HepG2 (cell line): ENCODE results near the gene KRT15. TPM values are rescaled to one million over a fixed set of nuclear protein-coding genes. Genes with fewer than 3 reads are reported as not detected.
A peak's percentile ranks its signal among the peaks of the same experiment; 100 is the strongest.

ENCODE experiments used
- ATAC-seq: fragments of 200-7000 bp; cut with Tn5 transposase; 3 replicates; pipeline ENCODE4 v1.9.1; 2020; ENCODE audit warnings: mild to moderate bottlenecking, moderate library complexity
- BruUV-seq: library from RNA; stranded (reverse); fragments of 400-500 nt; replicated peaks from 2 replicates; lab custom pipeline; 2021; lab: Mats Ljungman, UMichigan
- CTCF ChIA-PET: fragments of 300-600 bp; formaldehyde crosslinking; extraction: SDS; loops from one replicate; lab custom pipeline; 2021; ENCODE audit warnings: low total read pairs, inconsistent platforms, low intra/inter-chr PET ratio; lab: Yijun Ruan, JAX
- POLR2A ChIA-PET: fragments of 350-600 bp; sonication (Branson Sonifier 250); formaldehyde crosslinking; loops from one replicate; lab custom pipeline; 2020; ENCODE audit warnings: antibody characterized with exemption, inconsistent platforms; lab: Yijun Ruan, JAX
- DNase-seq: peaks from one replicate; pipeline ENCODE4 v3.0.0-alpha.2; 2015; ENCODE audit warnings: low spot score
- FAIRE-seq: peaks from 3 replicates; lab custom pipeline; 2011; peaks lifted over from hg19 to GRCh38; lab: Jason Lieb, UNC
- H2AFZ ChIP-seq: one replicate; pipeline ENCODE4 v1.6.1; 2011; ENCODE audit warnings: low read length, inconsistent platforms
- H3K27ac ChIP-seq: fragments of 300-600 bp; 3 replicates; pipeline ENCODE4 v1.8.0; 2011; ENCODE audit warnings: mixed run types, mild to moderate bottlenecking, mixed read lengths, low read length, inconsistent platforms; ENCODE audit not compliant: insufficient read depth; ENCODE audit errors: extremely low read length
- H3K27me3 ChIP-seq, 2 experiments: fragments of 200-600 bp in 1 of 2; 2 replicates in 1 of 2; 3 replicates in 1 of 2; pipeline versions ENCODE4 v1.6.0 to v1.8.0; 2011; ENCODE audit warnings: low read length in 2 of 2, mild to moderate bottlenecking in 2 of 2, moderate library complexity in 2 of 2, inconsistent platforms in 1 of 2; ENCODE audit not compliant: insufficient read depth in 2 of 2, control insufficient read depth in 1 of 2
- H3K36me3 ChIP-seq, 2 experiments: fragments of 200-600 bp in 1 of 2; replicated peaks in 1 of 2; 2 replicates in 1 of 2; 3 replicates in 1 of 2; pipeline versions ENCODE4 v1.5.1 to v1.8.0; 2011; ENCODE audit warnings: low read length in 2 of 2, inconsistent platforms in 1 of 2; ENCODE audit not compliant: insufficient read depth in 2 of 2, control insufficient read depth in 1 of 2
- H3K4me1 ChIP-seq: 2 replicates; pipeline ENCODE4 v1.5.1; 2012; ENCODE audit warnings: low read length, inconsistent platforms; ENCODE audit not compliant: insufficient read depth
- H3K4me2 ChIP-seq: 2 replicates; pipeline ENCODE4 v1.6.0; 2011; ENCODE audit warnings: low read depth, low read length, inconsistent platforms
- H3K4me3 ChIP-seq, 3 experiments: fragments of 200-600 bp in 1 of 3; sonication (generic), shearing (Covaris generic) in 1 of 3; replicated peaks in 1 of 3; 2 replicates each; pipeline ENCODE4 v1.5.1; 2011 to 2016; ENCODE audit warnings: low read length in 3 of 3, inconsistent platforms in 2 of 3, low read depth in 2 of 3, mild to moderate bottlenecking in 2 of 3, control low read depth in 1 of 3, mixed read lengths in 1 of 3; ENCODE audit not compliant: insufficient read depth in 1 of 3
- H3K79me2 ChIP-seq: one replicate; pipeline ENCODE4 v1.6.1; 2011; ENCODE audit warnings: low read length, inconsistent platforms; ENCODE audit not compliant: insufficient read depth
- H3K9ac ChIP-seq: 2 replicates; pipeline ENCODE4 v1.6.0; 2011; ENCODE audit warnings: mild to moderate bottlenecking, low read depth, low read length, inconsistent platforms; ENCODE audit not compliant: insufficient read depth
- H3K9me3 ChIP-seq: 2 replicates; pipeline ENCODE4 v1.5.1; 2012; ENCODE audit warnings: mild to moderate bottlenecking, low read length
- H4K20me1 ChIP-seq: 2 replicates; pipeline ENCODE4 v1.6.0; 2011; ENCODE audit warnings: inconsistent platforms, mild to moderate bottlenecking, low read length, moderate library complexity; ENCODE audit not compliant: insufficient read depth
- GATAD1 ChIP-seq: IDR thresholded peaks from 2 replicates; pipeline ENCODE4 v1.6.1; 2016; ENCODE audit warnings: missing genetic modification reagents, missing compliant biosample characterization
- JUN ChIP-seq: sonication (generic); formaldehyde crosslinking; IDR thresholded peaks from 2 replicates; pipeline ENCODE4 v1.4.0; 2020; ENCODE audit warnings: mild to moderate bottlenecking, missing genetic modification reagents
- NFYB ChIP-seq: sonication (generic); formaldehyde crosslinking; IDR thresholded peaks from 2 replicates; pipeline ENCODE4 v1.4.0; 2020; ENCODE audit warnings: missing genetic modification reagents
- NR2F6 ChIP-seq, 2 experiments: IDR thresholded peaks; 2 replicates each; pipeline ENCODE4 v1.6.1; 2016; ENCODE audit warnings: antibody characterized with exemption in 1 of 2, mild to moderate bottlenecking in 1 of 2
- REXO4 ChIP-seq: sonication (generic); formaldehyde crosslinking; IDR thresholded peaks from 2 replicates; pipeline ENCODE4 v1.8.0; 2022; ENCODE audit warnings: missing genetic modification reagents, mild to moderate bottlenecking, borderline replicate concordance
- SNAPC4 ChIP-seq: sonication (generic); formaldehyde crosslinking; IDR thresholded peaks from 2 replicates; pipeline ENCODE4 v1.4.0; 2020; ENCODE audit warnings: mild to moderate bottlenecking, missing genetic modification reagents
- TCF7L2 ChIP-seq: IDR thresholded peaks from 2 replicates; pipeline ENCODE4 v1.6.1; 2011; ENCODE audit warnings: mild to moderate bottlenecking, low read depth, low read length, moderate library complexity
- ZNF24 ChIP-seq: fragments of 450-650 bp; IDR thresholded peaks from 2 replicates; pipeline ENCODE4 v1.6.1; 2017; ENCODE audit warnings: antibody characterized with exemption, mild to moderate bottlenecking
- ZNF30 ChIP-seq: sonication (generic); formaldehyde crosslinking; IDR thresholded peaks from 2 replicates; pipeline ENCODE4 v1.5.0; 2020; ENCODE audit warnings: mild to moderate bottlenecking, missing genetic modification reagents
- ZSCAN21 ChIP-seq: sonication (generic); formaldehyde crosslinking; IDR thresholded peaks from 2 replicates; pipeline ENCODE4 v1.8.0; 2022; ENCODE audit warnings: mild to moderate bottlenecking, missing genetic modification reagents, moderate library complexity, borderline replicate concordance
- WGBS: methylation state at CpG from one replicate; pipeline ENCODE4 v1.1.6; 2017; ENCODE audit warnings: low lambda C conversion rate; 5-methylcytosine and 5-hydroxymethylcytosine counted together
- in situ Hi-C: cut with HindIII; loops from 2 replicates; pipeline ENCODE4 v1.10.0; 2017; ENCODE audit warnings: low pct_unique_long_range_greater_than_20kb; ENCODE audit not compliant: extremely low pct_ligation_motif_present
- intact Hi-C: fragments of 100-400 bp; cut with micrococcal nuclease; formaldehyde crosslinking; loops from one replicate; pipeline ENCODE4 v1.10.0; 2022; ENCODE audit not compliant: unreplicated experiment
- polyA plus RNA-seq, 8 experiments: library from polyadenylated mRNA; depleted of rRNA in 3 of 8; stranded (reverse) in 7 of 8; unstranded in 1 of 8; fragments of >200 nt; fragmentation: Illumina TruSeq in 4 of 8; extraction: Trizol in 4 of 8; gene quantifications; 2 replicates each; pipeline versions ENCODE4 v1.2.1 to v1.2.3, GENCODE V29; 2011 to 2016; ENCODE audit warnings: low read depth in 4 of 8, missing spikeins in 1 of 8, mixed read lengths in 1 of 8; ENCODE audit not compliant: insufficient read depth in 1 of 8
- total RNA-seq, 5 experiments: library from RNA; depleted of rRNA; stranded (reverse); fragments of >200 nt; fragmentation: Illumina TruSeq; extraction: Trizol; gene quantifications; 2 replicates each; pipeline ENCODE4 v1.2.3, GENCODE V29; 2016; ENCODE audit warnings: low read depth in 1 of 5
- TF ChIP-seq, protein P1 (sequence below): sonication (generic); formaldehyde crosslinking; IDR thresholded peaks from 2 replicates; pipeline ENCODE4 v1.5.0; 2020; ENCODE audit warnings: mild to moderate bottlenecking, missing genetic modification reagents, borderline replicate concordance

KRT15 gene
- total and polyA plus RNA-seq, 2 of the 13 experiments (the other 11 are each of a cell fraction or from before 2014, with no cell fraction given), result 0.46 to 0.63 TPM

DNA sequence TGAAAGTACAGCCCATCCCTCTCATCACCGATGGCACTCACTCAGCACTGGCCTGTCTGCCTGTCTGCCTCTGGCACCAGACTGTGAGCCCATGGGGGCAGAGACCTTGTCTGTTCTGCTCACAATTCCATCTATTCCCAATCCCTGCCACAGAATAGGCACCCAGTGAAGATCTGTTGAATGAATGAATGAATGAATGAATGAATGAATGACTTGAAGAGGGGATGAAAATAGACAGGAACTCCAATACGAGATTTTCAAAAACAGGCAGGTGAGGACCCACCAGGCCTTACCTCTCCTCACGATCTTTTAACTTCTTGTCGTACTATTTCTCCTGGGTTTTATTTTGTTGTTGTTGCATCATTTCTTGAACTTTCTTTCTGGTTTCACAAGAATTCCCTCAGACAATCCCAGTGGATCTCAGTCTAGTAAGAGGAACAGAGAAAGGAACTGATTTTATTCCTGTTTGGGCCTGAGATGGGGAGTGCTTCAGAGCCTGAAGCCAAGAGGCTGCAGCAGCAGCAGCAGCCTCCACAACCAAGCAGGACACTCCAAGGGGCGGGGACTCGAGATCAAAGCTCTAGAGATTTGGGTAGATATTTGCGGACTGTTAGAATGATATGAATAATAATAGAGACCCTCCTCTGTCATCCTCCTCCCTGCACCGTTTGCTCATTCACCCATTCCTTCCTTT is 35.4 kb upstream of the KRT15 start:
- FAIRE-seq, result no peak
- no peaks in the 10 kb centered on the region for H3K9me3 ChIP-seq
- in situ Hi-C loops, result no loop called here

GRCh38 chr17:41553176-41553575 is 34.5 kb upstream of the KRT15 start:
- H3K27ac ChIP-seq, result no peak overlapping the region
- H3K36me3 ChIP-seq, result no peaks in the 10 kb centered on the region
- no peaks in the 10 kb centered on the region for H4K20me1 ChIP-seq
- WGBS, result 0% methylated on average over 3 of the region's 4 CpGs
- DNase-seq (no peak), FAIRE-seq (no peak), ATAC-seq (no peak)
- H3K27me3 ChIP-seq, result peaks cover 4 to 41% of the 10 kb centered on the region in 2 experiments; a peak in 4 of 5 replicates
- no peak overlapping the region for H2AFZ ChIP-seq
- POLR2A ChIA-PET, result no interaction called here
- in situ Hi-C loops, result no loop called here
- H3K9ac ChIP-seq, result no peak overlapping the region
- no peak overlapping the region for H3K4me3 ChIP-seq
- BruUV-seq, result no TSS peak
- H3K4me2 ChIP-seq, result no peak overlapping the region
- intact Hi-C loops, result no loop called here
- no peaks in the 10 kb centered on the region for H3K79me2 ChIP-seq
- H3K9me3 ChIP-seq, result no peaks in the 10 kb centered on the region
- CTCF ChIA-PET, result interaction anchor here (6.3 kb wide), 1 partner anchor 109 kb away, joined by 84 read pairs; no protein-coding TSS in a partner anchor
- peaks cover 27% of the 10 kb centered on the region for H3K4me1 ChIP-seq
- TF ChIP-seq GATAD1 (CRISPR knock-in tag) (no peak), NR2F6 (IDR thresholded peaks at IDR 0.05) (no peak), NR2F6 (CRISPR knock-in tag; IDR thresholded peaks at IDR 0.05) (no peak), SNAPC4 (no peak), JUN (CRISPR knock-in tag) (no peak), ZNF30 (CRISPR knock-in tag) (no peak), TCF7L2 (no peak), ZSCAN21 (no peak)
- TF ChIP-seq, protein P1, sequence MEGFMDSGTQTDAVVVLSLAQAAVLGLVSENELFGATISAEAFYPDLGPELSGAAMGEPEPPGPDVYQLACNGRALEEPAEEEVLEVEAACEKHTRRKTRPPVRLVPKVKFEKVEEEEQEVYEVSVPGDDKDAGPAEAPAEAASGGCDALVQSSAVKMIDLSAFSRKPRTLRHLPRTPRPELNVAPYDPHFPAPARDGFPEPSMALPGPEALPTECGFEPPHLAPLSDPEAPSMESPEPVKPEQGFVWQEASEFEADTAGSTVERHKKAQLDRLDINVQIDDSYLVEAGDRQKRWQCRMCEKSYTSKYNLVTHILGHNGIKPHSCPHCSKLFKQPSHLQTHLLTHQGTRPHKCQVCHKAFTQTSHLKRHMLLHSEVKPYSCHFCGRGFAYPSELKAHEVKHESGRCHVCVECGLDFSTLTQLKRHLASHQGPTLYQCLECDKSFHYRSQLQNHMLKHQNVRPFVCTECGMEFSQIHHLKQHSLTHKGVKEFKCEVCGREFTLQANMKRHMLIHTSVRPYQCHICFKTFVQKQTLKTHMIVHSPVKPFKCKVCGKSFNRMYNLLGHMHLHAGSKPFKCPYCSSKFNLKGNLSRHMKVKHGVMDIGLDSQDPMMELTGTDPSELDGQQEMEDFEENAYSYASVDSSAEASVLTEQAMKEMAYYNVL (CRISPR knock-in tag), result no peak

More for the DNA sequence above, 35.4 kb upstream of the KRT15 start:
- ChIA-PET CTCF (no interaction called here), POLR2A (no interaction called here)
- Histone ChIP-seq H3K79me2 (no peaks in the 10 kb centered on the region), H2AFZ (no peak overlapping the region), H3K27ac (no peak overlapping the region), H3K4me3 (no peak overlapping the region), H3K9ac (no peak overlapping the region), H4K20me1 (no peaks in the 10 kb centered on the region), H3K4me1 (peaks cover 18% of the 10 kb centered on the region), H3K36me3 (no peaks in the 10 kb centered on the region), H3K27me3 (peaks cover 4 to 37% of the 10 kb centered on the region in 2 experiments; a peak in 4 of 5 replicates), H3K4me2 (no peak overlapping the region)
- TF ChIP-seq NFYB (CRISPR knock-in tag) (no peak), ZNF24 (peak; percentile 74; the same call in 1 of the 2 replicates), REXO4 (no peak)
- BruUV-seq, result no TSS peak
- DNase-seq (no peak), ATAC-seq (no peak)
- WGBS, result 20% methylated on average over 8 of the region's 8 CpGs
- intact Hi-C loops, result no loop called here
